Activated naive CD4-positive, alpha-beta T cell treated with anti-CD3 and anti-CD28 coated beads, Interleukin-2, amount 50 U/mL, for 72 hours (primary cell): ENCODE data around the gene SMCO3. TPM values are rescaled to one million over a fixed set of nuclear protein-coding genes. Genes with fewer than 3 reads are reported as not detected.

Experiments
- ATAC-seq, 2 donors: fragments of 150-1000 bp; cut with Tn5 transposase; 2 replicates each; pipeline ENCODE4 v1.10.0; 2021; ENCODE audit warnings: mild to moderate bottlenecking in 2 of 2, moderate library complexity in 2 of 2
- DNase-seq, 2 donors: peaks; one replicate each; pipeline ENCODE4 v3.0.0; 2021 to 2022; ENCODE audit warnings: low spot score in 2 of 2
- H3K27ac Mint-ChIP-seq, 2 donors: one replicate each; pipeline ENCODE4 v1.8.0; 2022; ENCODE audit warnings: mild to moderate bottlenecking in 2 of 2, mixed read lengths in 2 of 2
- H3K36me3 Mint-ChIP-seq, 2 donors: one replicate each; pipeline ENCODE4 v1.8.0; 2022; ENCODE audit warnings: mixed read lengths in 2 of 2
- H3K9me3 Mint-ChIP-seq, 2 donors: one replicate each; pipeline ENCODE4 v1.8.0; 2022; ENCODE audit warnings: mixed read lengths in 2 of 2
- total RNA-seq, 2 donors: library from RNA; stranded (reverse); gene quantifications; one replicate each; pipeline ENCODE4 v1.2.3, GENCODE V29; 2022

The SMCO3 gene
- total RNA-seq, 2 donors from 2014 or later: not detected

DNA sequence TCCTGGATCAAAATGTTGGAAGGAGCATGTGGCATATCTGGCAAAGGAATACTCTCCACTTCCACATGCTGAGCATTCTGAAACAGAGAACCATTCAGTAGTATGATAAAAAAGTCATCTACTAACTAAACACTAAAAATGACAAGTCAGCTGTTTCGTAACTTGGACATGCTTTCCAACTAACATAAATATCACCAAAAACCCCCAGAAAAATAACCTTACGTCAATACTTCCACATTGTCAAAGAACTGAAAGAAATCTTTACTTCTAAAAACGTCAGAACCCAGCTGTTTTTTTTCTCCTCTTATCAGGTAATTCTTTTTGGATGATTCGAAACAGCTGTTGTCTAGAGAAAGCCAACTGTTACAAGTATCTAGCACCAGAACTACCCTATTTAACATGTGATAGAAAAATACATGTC, 18.9 kb downstream of the SMCO3 start:
- no peak for ATAC-seq
- no peaks in the 10 kb centered on the region for H3K9me3 Mint-ChIP-seq
- H3K27ac Mint-ChIP-seq: peak overlapping the region in 1 of 2 donors; percentile 70
- H3K36me3 Mint-ChIP-seq: peaks cover 18 to 50% of the 10 kb centered on the region in 2 donors
- no peak for DNase-seq

DNA sequence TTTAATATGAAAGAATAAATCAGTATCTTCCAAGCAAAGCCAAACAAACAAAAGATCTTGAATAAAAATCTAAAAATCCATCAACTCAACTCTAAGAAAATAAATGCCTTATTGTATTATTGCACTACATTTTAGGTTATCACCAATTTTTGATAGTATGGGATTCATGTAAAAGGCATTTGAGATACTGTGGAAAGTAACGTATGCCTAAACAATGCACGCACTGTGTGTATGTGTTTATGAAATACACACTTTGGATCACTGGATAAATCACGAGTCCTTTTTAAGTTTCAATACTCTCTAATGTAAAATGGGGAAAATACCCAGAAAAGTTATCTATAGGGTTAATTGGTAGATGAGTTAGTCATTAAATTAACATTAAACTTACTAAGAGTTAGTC, 28.4 kb downstream of the SMCO3 start:
- ATAC-seq (no peak), DNase-seq (no peak)
- Mint-ChIP-seq H3K36me3 (peaks cover 6 to 39% of the 10 kb centered on the region in 2 donors), H3K27ac (no peak overlapping the region), H3K9me3 (no peaks in the 10 kb centered on the region)

DNA sequence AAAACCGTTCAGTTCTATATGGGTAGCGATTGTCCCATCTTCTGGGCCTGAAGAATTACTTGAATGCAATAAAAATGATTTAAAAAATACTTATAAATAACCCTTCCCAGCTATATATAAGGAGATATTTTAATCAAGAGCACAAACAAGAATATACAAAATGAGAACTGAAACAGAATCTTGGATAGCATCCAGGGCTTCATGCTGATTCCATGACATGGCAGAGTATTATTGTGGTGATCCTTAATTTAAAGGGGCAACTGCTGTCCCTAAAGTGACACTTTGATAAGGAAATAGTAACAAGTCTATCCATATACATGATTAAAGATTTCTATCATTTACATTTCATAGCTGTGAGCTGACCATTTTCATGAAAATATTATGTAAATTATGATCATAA, 29.5 kb downstream of the SMCO3 start:
- H3K9me3 Mint-ChIP-seq: no peaks in the 10 kb centered on the region
- no peak for DNase-seq
- H3K36me3 Mint-ChIP-seq: peaks cover 0 to 28% of the 10 kb centered on the region in 2 donors
- H3K27ac Mint-ChIP-seq: no peak overlapping the region
- ATAC-seq: no peak

DNA sequence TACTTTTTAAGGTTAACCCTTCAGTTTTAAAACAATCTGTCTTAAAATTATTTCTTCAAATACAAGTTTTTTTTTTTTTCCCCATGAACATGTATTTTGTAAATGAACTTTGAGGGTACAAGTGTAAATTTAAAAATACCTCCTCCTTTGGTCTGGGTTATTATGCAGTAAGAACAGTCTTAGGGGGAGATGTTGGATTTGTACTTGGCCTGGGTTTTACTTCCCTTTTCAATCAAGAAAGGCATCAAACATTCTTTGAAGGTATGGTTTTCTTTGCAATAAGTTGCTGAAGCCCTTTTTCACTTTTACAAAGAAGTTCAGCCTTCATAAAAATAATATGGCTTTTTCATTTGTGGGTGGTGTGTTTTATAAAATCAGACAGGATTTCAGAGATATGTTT, 31.2 kb downstream of the SMCO3 start:
- H3K27ac Mint-ChIP-seq: no peak overlapping the region
- DNase-seq (no peak), ATAC-seq (no peak)
- H3K9me3 Mint-ChIP-seq: no peaks in the 10 kb centered on the region
- H3K36me3 Mint-ChIP-seq: peaks cover 0 to 12% of the 10 kb centered on the region in 2 donors

DNA sequence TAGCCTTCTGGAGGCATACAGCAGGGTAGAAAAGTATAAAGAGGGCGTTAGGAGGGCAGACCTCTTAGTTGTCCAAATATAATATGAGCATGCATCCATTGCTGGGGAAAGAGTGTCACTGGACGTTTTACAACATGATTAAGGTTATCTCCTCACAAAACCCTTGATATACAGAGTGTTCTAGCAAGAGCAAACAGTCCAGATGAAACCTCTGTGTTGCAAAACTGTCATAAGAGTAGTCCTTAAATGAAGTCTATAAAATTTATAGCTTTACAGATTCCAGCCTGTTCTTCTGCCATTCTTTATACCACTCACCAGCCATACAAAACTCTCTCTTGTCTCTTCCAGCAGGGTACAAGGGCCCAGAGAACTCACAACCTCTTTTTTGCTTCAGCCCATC, 32.4 kb downstream of the SMCO3 start:
- no peak overlapping the region for H3K27ac Mint-ChIP-seq
- no peaks in the 10 kb centered on the region for H3K9me3 Mint-ChIP-seq
- no peak for DNase-seq
- peaks cover 0 to under 1% of the 10 kb centered on the region in 2 donors for H3K36me3 Mint-ChIP-seq
- no peak for ATAC-seq

DNA sequence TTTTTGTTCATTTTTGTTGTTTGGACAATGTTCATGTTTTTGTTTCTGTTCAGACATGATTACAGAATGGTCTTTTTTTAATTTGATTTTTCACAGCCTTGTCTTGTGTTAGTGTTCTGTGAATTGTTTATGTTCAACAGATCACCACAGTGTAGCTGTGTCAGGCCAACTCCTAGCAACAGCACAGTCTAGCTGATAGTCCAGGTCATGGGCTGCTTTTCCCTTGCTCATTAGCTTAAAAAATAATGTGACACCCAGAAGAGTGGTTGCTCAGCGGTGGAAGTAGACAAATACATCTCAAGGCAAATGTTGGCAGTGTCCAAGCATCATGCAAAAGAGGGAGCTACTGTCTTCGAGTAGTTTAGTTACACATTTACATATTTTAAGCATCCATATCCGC, 33.1 kb downstream of the SMCO3 start:
- H3K9me3 Mint-ChIP-seq: no peaks in the 10 kb centered on the region

DNA sequence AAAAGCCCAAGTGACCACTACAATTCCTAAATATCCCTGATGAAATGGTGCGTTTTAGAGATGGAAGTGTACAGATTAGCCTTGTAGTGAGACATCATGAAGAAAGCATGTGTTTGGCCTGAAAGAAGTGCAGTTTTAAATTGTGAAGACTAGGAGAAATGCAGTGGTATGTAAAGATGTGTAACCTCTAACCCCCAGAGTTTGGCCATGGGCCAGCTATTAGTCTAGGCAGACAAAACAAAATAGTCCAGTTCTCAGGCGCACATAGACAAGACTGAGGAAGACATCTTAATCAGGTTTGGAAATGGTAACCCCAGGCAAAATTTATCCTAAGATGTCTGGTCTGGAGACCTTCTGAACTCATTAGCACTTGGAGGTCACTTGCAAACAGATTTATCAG, 34.1 kb downstream of the SMCO3 start:
- no peak overlapping the region for H3K27ac Mint-ChIP-seq
- ATAC-seq (no peak), DNase-seq (no peak)
- H3K36me3 Mint-ChIP-seq: peaks cover 9 to 15% of the 10 kb centered on the region in 2 donors
- no peaks in the 10 kb centered on the region for H3K9me3 Mint-ChIP-seq

More for the DNA sequence above, 33.1 kb downstream of the SMCO3 start:
- DNase-seq (no peak), ATAC-seq (no peak)
- peaks cover 0 to 5% of the 10 kb centered on the region in 2 donors for H3K36me3 Mint-ChIP-seq
- no peak overlapping the region for H3K27ac Mint-ChIP-seq

DNA sequence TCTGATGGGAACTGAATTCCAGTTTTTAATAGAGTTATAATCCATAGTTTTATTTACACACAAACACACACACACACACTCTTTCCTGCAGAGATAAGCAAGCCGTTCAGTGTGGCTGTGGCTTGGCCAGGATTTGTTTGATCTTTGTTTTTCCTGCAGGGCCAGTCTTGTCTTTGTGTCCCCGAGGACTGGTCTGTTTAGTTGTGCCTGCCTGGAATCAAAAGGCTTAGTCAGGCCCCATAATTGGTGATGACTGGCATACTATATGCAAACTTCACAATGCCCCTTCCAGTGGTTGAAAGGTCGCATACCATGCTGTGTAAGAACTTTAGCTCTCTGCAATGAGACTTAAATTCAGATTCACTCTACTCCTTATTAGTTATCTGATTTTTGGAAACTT, 36.7 kb downstream of the SMCO3 start:
- H3K27ac Mint-ChIP-seq: no peak overlapping the region
- DNase-seq (no peak), ATAC-seq (no peak)
- no peaks in the 10 kb centered on the region for H3K9me3 Mint-ChIP-seq
- peaks cover 20 to 28% of the 10 kb centered on the region in 2 donors for H3K36me3 Mint-ChIP-seq

DNA sequence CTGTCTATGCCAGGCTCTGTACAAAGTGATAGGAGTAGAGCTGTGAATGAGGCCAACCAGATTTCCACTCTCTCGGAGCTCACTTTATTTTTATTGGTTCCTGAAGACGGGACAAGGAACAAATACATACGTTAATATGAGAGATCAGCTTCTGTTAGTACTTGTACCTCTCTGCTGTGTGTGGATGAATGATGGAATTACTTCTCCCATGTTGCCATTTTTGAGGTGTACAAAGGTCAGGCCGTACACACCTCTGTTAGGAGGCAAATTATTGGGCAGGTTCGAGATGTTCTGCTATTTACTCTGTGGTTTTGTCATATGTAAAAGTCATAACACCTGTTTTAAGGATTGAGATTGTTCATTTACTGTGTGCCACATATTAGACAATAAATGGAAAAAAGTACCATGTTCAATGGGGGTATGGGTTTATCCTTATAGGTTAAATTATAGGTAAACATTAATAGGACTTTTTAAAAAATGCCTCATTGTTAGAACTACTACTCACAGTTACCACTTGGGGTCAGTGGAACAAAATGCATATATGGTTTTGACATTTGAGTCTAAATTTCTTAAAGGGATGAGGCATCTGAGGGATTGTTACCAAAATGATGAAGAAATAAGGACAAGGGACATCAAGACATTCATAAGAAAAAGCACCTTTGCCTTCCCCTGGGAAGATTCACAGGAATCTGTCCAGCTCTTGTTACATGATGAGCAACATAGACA, 37.6 kb downstream of the SMCO3 start:
- DNase-seq (no peak), ATAC-seq (no peak)
- peaks cover 20 to 28% of the 10 kb centered on the region in 2 donors for H3K36me3 Mint-ChIP-seq
- no peaks in the 10 kb centered on the region for H3K9me3 Mint-ChIP-seq
- H3K27ac Mint-ChIP-seq: peak overlapping the region in 1 of 2 donors; percentile 97

DNA sequence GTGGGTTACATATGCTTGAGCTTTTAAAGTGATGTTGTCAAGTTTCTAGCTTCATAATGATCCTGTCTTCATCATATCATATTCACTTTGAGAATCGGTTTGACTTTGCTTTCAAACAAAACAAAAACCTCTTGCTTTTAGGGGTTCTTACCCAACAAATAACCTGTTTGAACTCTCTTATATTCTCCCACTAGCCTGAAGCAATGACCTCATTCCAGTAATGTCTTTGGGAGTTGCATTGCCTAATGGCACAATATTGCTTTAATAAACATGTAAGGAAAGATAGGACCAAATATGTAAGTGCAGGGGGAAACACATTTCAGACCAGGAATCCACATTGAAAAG, 38.4 kb downstream of the SMCO3 start:
- H3K36me3 Mint-ChIP-seq: peaks cover 24 to 32% of the 10 kb centered on the region in 2 donors
- peak in 1 of 2 donors; percentile 14 for ATAC-seq

DNA sequence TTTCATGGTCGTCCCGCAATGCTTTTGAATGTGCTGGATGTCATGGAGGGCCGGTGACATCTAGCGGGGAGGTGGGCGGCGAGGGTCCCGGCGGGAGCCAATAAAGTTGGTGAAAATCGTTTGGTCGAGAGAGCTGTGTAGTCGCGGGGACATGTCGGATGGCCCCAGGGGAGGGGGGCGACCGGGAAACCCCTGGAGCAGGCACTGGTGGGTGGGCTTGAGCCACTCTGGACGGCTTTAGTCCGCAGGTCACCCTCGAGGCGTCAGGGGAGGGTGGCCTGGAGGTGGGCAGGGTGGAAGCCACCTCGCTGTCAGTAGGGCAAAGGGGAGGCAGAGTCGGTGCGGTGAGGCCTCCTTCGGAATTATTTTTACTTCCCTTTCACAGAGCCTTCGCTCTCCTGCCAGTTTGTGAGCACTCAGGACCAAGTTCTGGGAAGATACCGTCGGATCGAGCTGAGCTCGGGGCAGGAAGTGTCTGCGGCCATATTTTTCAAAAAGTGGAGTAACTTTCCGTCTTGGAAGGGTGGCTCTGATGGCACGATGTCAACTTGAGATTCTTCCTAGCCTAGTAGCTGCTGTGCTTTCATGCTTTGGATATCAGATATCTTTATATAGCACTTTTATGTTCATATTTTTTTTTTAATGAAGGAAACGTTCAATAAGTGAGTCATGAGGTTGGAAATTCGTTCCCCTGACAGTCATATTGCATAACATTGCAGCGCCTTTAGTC, 38.9 kb downstream of the SMCO3 start:
- Mint-ChIP-seq H3K9me3 (no peaks in the 10 kb centered on the region), H3K36me3 (peaks cover 30 to 37% of the 10 kb centered on the region in 2 donors)
- ATAC-seq: no peak

More for the DNA sequence above, 38.4 kb downstream of the SMCO3 start:
- no peak for DNase-seq
- no peaks in the 10 kb centered on the region for H3K9me3 Mint-ChIP-seq
- peak overlapping the region; percentile 97 to 100 for H3K27ac Mint-ChIP-seq

DNA sequence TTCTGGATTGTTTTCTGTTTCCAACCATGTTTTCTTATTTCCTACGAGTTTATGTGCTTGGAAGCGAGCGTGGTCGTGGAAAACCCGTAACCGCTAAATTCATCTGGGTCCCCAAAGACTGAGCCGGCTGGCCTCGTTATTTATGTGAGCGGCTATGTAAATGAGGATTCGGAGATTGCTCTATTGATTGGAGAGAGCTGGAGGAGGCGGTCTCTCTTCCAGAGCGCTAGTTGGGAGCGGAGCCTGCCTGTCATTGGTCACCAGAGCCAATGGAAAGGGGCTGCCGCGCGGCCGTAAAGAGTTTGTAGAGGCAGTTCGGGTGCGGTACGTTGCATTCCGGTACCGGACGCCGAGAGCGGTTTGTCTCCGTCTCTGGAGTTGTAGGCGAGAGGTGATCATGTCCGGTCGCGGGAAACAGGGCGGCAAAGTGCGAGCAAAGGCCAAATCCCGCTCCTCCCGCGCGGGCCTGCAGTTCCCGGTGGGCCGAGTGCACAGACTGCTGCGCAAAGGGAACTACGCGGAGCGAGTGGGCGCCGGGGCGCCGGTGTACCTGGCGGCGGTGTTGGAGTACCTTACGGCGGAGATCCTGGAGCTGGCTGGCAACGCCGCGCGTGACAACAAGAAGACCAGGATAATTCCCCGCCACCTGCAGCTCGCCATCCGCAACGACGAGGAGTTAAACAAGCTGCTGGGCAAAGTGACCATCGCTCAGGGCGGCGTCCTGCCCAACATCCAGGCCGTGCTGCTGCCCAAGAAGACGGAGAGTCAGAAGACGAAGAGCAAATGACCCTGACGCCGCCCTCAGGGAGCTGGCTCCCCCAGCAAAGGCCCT, 39.7 kb downstream of the SMCO3 start:
- H3K9me3 Mint-ChIP-seq: no peaks in the 10 kb centered on the region
- peak; percentile 71 for ATAC-seq
- H3K36me3 Mint-ChIP-seq: peaks cover 37 to 43% of the 10 kb centered on the region in 2 donors
- peak overlapping the region; percentile 97 to 100 for H3K27ac Mint-ChIP-seq
- peak; percentile 83 to 95 for DNase-seq

More for the DNA sequence above, 38.9 kb downstream of the SMCO3 start:
- H3K27ac Mint-ChIP-seq: peak overlapping the region; percentile 97 to 100
- DNase-seq: peak; percentile 28 to 66

DNA sequence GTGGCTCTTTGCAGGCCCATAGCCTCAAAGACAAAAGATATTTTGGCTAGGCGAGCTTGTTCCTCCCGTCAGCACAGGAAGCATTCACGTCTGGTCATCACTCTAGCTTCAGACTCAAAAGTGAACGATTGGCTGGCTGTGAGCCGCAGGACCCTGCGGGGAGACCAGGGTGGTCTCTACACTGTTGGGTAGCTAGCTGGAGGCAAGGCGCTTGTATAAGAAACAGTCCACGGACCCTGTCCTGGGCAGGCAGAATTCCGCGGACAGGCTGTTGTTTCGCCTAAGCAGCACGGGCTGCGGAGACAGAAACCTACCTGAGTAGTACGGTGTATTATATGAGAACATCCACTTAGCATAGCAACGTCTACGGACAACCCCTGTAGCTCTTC, 40.3 kb downstream of the SMCO3 start:
- Mint-ChIP-seq H3K9me3 (no peaks in the 10 kb centered on the region), H3K36me3 (peaks cover 43 to 50% of the 10 kb centered on the region in 2 donors), H3K27ac (peak overlapping the region; percentile 97 to 100)
- DNase-seq (peak in 1 of 2 donors; percentile 45), ATAC-seq (peak; percentile 4 to 11)

DNA sequence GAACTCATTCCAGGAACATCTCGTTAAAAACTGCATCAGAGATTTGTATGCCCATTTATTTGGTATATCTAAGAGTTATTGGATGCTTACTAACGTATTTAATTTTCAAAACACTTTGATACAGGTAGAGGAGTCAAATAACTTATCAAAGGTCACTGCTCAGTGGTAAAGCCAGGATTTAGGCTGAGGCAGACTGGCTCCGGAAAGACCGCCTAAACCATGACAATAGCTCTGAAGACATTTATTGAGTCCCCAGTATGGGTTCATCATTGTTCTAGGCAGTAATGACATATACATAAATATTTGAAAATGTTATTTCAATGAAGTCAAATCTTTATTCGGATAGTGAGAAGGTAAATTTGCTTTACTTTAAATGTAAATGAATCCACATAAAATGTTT, 41.0 kb downstream of the SMCO3 start:
- Mint-ChIP-seq H3K27ac (peak overlapping the region in 1 of 2 donors; percentile 97), H3K9me3 (no peaks in the 10 kb centered on the region), H3K36me3 (peaks cover 49 to 51% of the 10 kb centered on the region in 2 donors)
- ATAC-seq (no peak), DNase-seq (no peak)

DNA sequence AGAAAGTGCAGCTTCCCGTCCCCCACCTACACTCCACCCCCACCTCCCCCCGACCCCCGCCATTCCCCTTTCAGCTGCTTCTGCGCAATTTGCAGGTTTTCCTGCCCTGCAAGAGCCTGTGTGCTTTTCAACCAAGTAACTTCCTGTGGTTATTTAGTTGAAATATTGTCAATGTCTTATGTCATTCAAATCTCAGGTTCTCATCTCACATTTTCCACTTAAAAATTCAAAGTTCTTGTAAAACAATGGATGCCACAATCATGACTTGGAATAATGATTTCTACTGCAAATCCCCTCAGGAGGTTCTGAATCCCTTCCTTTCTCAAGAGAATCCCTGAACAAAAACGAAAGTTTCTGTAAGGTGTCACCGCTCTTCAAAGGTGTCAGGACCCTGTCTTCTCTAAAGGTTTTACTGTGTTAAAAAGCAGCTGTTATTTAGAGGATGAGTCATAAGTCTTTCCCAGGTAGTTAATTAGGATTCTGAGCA, 42.3 kb downstream of the SMCO3 start:
- DNase-seq (no peak), ATAC-seq (no peak)
- H3K36me3 Mint-ChIP-seq: peaks cover 61 to 62% of the 10 kb centered on the region in 2 donors
- H3K27ac Mint-ChIP-seq: peak overlapping the region; percentile 99 to 100
- H3K9me3 Mint-ChIP-seq: no peaks in the 10 kb centered on the region
